Memory B cell (primary cell): ENCODE results near the gene CNTNAP2.
"Not testable (repeated sequence)": the region's sequence is repeated elsewhere in the genome, so short reads cannot be mapped to it uniquely, and the experiment has no call there.

Experiments
- ATAC-seq: fragments of 150-1000 bp; cut with Tn5 transposase; 2 replicates; pipeline ENCODE4 v1.10.0; 2021; ENCODE audit warnings: low read depth, mild to moderate bottlenecking, moderate library complexity
- DNase-seq, 2 donors: peaks; one replicate each; pipeline ENCODE4 v3.0.0; 2022; ENCODE audit warnings: low spot score in 2 of 2
- H3K27ac Mint-ChIP-seq: one replicate; pipeline ENCODE4 v1.8.0; 2022; ENCODE audit warnings: mild to moderate bottlenecking, moderate library complexity, mixed read lengths
- H3K27me3 Mint-ChIP-seq: one replicate; pipeline ENCODE4 v1.8.0; 2022; ENCODE audit warnings: mixed read lengths
- H3K36me3 Mint-ChIP-seq: one replicate; pipeline ENCODE4 v1.8.0; 2022; ENCODE audit warnings: mild to moderate bottlenecking, mixed read lengths
- H3K4me1 Mint-ChIP-seq: one replicate; pipeline ENCODE4 v1.8.0; 2022; ENCODE audit warnings: mixed read lengths
- H3K4me3 Mint-ChIP-seq: one replicate; pipeline ENCODE4 v1.8.0; 2022; ENCODE audit warnings: mild to moderate bottlenecking, moderate library complexity, mixed read lengths
- H3K9me3 Mint-ChIP-seq: one replicate; pipeline ENCODE4 v1.8.0; 2022; ENCODE audit warnings: mixed read lengths

Gene CNTNAP2

GRCh38 chr7:147089051-147089461 lies 972.5 kb downstream of the CNTNAP2 start:
- no peaks in the 10 kb centered on the region for H3K4me1 Mint-ChIP-seq
- peaks cover 1% of the 10 kb centered on the region for H3K9me3 Mint-ChIP-seq
- no peak for DNase-seq
- no peak for ATAC-seq
- H3K36me3 Mint-ChIP-seq = no peaks in the 10 kb centered on the region
- H3K27ac Mint-ChIP-seq = no peak overlapping the region
- no peak overlapping the region for H3K4me3 Mint-ChIP-seq
- H3K27me3 Mint-ChIP-seq = no peaks in the 10 kb centered on the region

DNA sequence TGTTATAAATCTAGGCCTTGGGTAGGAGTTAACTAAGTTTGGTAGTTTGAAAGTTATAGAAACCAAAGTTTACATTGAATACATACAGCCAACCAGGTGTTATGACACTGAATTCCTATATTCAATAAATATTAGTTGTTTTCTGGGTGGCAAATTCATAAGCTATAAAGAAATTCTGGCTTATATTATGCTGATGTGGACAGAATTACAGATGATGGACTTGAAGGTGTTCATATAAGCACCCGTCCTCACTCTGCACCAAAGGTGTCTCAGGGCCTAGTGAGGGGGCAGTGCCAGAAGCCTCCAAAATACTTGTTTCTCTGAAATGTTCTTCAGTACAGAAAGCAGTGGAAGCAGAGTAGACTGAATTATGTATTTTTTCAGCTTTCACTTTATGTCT lies 973.0 kb downstream of the CNTNAP2 start:
- no peak for DNase-seq
- Mint-ChIP-seq H3K4me1 (no peaks in the 10 kb centered on the region), H3K27ac (no peak overlapping the region)

DNA sequence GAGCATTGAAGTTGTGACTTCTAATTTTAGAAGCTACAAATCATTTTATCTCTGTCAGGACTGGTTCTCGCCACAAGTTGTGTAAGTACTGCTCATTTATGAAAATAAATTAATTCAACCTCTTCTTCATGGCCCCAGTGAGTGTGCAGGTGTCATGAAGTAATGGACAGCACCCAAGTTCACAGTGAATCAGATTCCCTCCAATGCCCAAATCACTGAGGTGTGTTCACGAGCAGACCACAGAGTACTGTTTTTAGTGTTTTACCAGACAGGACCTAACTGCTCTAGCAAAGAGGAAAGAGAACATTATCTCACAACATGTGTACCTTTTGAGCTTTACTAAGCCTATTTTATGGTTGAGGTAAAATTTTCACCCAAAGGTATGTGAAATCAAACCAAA lies 980.0 kb downstream of the CNTNAP2 start:
- H3K4me1 Mint-ChIP-seq = no peaks in the 10 kb centered on the region
- H3K27ac Mint-ChIP-seq = no peak overlapping the region
- DNase-seq (no peak), ATAC-seq (no peak)
- peaks cover 7% of the 10 kb centered on the region for H3K9me3 Mint-ChIP-seq
- no peak overlapping the region for H3K4me3 Mint-ChIP-seq
- H3K36me3 Mint-ChIP-seq = no peaks in the 10 kb centered on the region
- H3K27me3 Mint-ChIP-seq = no peaks in the 10 kb centered on the region

More for the DNA sequence above, 973.0 kb downstream of the CNTNAP2 start:
- no peaks in the 10 kb centered on the region for H3K36me3 Mint-ChIP-seq
- ATAC-seq = no peak
- H3K4me3 Mint-ChIP-seq = no peak overlapping the region
- H3K9me3 Mint-ChIP-seq = peaks cover 1% of the 10 kb centered on the region
- no peaks in the 10 kb centered on the region for H3K27me3 Mint-ChIP-seq

DNA sequence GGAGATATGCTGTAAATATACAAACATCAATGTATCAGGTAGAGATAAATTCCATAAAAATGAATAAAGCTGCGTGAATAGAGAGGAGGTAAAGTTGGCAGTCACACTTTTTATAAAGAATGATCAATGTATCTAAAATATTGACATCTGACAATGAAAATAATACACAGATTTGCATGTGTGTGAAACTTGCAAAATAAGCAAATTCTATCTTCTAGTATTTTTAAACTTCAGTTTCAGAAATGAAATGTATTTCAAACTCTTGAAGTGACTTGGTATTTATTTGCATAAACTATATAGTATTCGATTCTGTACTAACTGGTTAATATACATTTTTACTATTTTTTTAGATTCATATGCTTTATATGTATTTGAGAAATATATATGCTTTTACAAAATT lies 986.6 kb downstream of the CNTNAP2 start:
- H3K4me3 Mint-ChIP-seq = no peak overlapping the region
- H3K27ac Mint-ChIP-seq = no peak overlapping the region
- H3K4me1 Mint-ChIP-seq = no peaks in the 10 kb centered on the region
- H3K9me3 Mint-ChIP-seq = peaks cover 7% of the 10 kb centered on the region
- DNase-seq (no peak), ATAC-seq (no peak)
- H3K27me3 Mint-ChIP-seq = no peaks in the 10 kb centered on the region
- H3K36me3 Mint-ChIP-seq = no peaks in the 10 kb centered on the region

- Mint-ChIP-seq H3K4me1 (no peaks in the 10 kb centered on the region), H3K27ac (no peak overlapping the region), H3K4me3 (no peak overlapping the region), H3K27me3 (no peaks in the 10 kb centered on the region), H3K9me3 (peaks cover 11% of the 10 kb centered on the region), H3K36me3 (no peaks in the 10 kb centered on the region)
- DNase-seq (no peak), ATAC-seq (no peak)
These were observed 990.1 kb downstream of the CNTNAP2 start for GRCh38 chr7:147106746-147107145.

GRCh38 chr7:147114525-147114924 lies 997.9 kb downstream of the CNTNAP2 start:
- H3K4me1 Mint-ChIP-seq, H3K36me3 Mint-ChIP-seq, ATAC-seq, H3K27ac Mint-ChIP-seq, DNase-seq, H3K27me3 Mint-ChIP-seq, H3K4me3 Mint-ChIP-seq: not testable (repeated sequence)
- peaks cover 15% of the 10 kb centered on the region for H3K9me3 Mint-ChIP-seq

DNA sequence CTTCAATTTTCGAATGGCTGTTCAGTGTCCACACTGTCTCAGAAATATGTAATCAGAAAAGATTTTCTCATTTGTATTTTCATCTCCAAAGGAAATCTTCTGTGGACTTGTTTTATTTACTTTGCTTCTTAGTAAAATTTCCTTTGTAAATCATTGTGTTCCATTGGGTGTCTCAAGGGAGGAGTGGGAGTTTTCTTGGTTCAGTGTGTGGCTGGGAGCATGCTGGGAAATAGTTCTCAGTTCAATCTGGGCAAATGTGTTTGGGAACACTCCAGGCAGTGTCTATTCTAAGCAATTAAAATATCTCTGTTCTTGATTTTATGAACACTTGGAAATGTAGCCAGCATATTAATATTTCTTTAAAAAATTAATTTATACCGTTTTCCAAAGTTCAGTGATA lies 1019.8 kb downstream of the CNTNAP2 start:
- ATAC-seq = no peak
- H3K36me3 Mint-ChIP-seq = no peaks in the 10 kb centered on the region
- H3K27me3 Mint-ChIP-seq = no peaks in the 10 kb centered on the region

GRCh38 chr7:147145194-147145593 lies 1028.6 kb downstream of the CNTNAP2 start:
- DNase-seq (no peak), ATAC-seq (no peak)
- H3K27ac Mint-ChIP-seq = no peak overlapping the region
- H3K9me3 Mint-ChIP-seq = peaks cover 11% of the 10 kb centered on the region
- H3K4me3 Mint-ChIP-seq = no peak overlapping the region
- H3K4me1 Mint-ChIP-seq = no peaks in the 10 kb centered on the region
- H3K36me3 Mint-ChIP-seq = no peaks in the 10 kb centered on the region
- no peaks in the 10 kb centered on the region for H3K27me3 Mint-ChIP-seq

More for the DNA sequence above, 1019.8 kb downstream of the CNTNAP2 start:
- Mint-ChIP-seq H3K4me3 (no peak overlapping the region), H3K27ac (no peak overlapping the region), H3K4me1 (no peaks in the 10 kb centered on the region), H3K9me3 (peaks cover 2% of the 10 kb centered on the region)
- no peak for DNase-seq

DNA sequence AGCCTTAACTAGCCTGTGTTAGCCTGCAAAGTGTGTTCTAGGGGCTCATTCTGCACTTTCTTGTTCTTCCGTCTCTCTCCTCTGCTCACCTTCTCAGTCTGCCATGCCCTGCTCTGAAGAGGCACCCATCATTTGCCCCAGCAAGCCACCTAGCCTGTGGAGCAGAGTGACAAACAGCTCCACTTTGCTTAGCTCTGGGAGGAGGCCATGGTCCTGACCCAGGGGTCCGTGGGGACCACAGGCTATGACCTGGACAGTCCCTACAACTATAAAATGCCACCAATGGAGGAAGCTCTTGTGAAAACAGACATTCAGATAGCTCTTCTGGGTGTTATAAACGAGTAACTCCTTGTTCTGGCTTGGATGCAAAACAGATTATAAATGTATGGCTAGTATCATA lies 1029.6 kb downstream of the CNTNAP2 start:
- Mint-ChIP-seq H3K27me3 (no peaks in the 10 kb centered on the region), H3K4me1 (no peaks in the 10 kb centered on the region), H3K27ac (no peak overlapping the region), H3K4me3 (no peak overlapping the region), H3K36me3 (no peaks in the 10 kb centered on the region), H3K9me3 (peaks cover 10% of the 10 kb centered on the region)
- no peak for ATAC-seq
- no peak for DNase-seq

- no peaks in the 10 kb centered on the region for H3K4me1 Mint-ChIP-seq
- DNase-seq (no peak), ATAC-seq (no peak)
- no peaks in the 10 kb centered on the region for H3K27me3 Mint-ChIP-seq
- H3K9me3 Mint-ChIP-seq = peaks cover 10% of the 10 kb centered on the region
- H3K27ac Mint-ChIP-seq = no peak overlapping the region
- no peak overlapping the region for H3K4me3 Mint-ChIP-seq
- H3K36me3 Mint-ChIP-seq = no peaks in the 10 kb centered on the region
These were observed 1035.1 kb downstream of the CNTNAP2 start for GRCh38 chr7:147151661-147152060.

DNA sequence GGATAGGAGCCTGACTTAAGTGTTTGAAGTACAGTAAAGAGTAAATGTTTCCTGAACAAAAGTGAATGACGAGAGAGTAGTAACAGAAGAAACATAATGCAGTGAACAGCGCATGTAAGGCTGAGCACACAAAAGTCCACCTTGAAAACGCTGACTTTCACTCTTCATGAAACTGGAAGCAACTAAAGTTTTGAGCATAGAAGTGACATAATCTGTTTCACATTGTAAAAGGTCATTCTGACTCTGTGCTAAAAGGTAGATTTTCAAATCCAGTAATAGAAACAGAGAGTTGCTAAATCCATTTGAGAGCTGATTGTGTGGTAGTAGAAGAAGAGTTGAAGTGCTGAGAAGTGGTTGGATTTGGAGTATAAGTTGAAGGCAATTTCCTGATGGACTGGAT lies 1037.0 kb downstream of the CNTNAP2 start:
- no peaks in the 10 kb centered on the region for H3K36me3 Mint-ChIP-seq
- H3K4me1 Mint-ChIP-seq = no peaks in the 10 kb centered on the region
- ATAC-seq = no peak
- H3K9me3 Mint-ChIP-seq = peaks cover 10% of the 10 kb centered on the region
- no peak for DNase-seq
- no peak overlapping the region for H3K4me3 Mint-ChIP-seq
- H3K27me3 Mint-ChIP-seq = no peaks in the 10 kb centered on the region
- no peak overlapping the region for H3K27ac Mint-ChIP-seq

- Mint-ChIP-seq H3K27ac (no peak overlapping the region), H3K27me3 (no peaks in the 10 kb centered on the region), H3K9me3 (peaks cover 3% of the 10 kb centered on the region), H3K36me3 (no peaks in the 10 kb centered on the region), H3K4me1 (no peaks in the 10 kb centered on the region), H3K4me3 (no peak overlapping the region)
- ATAC-seq (no peak), DNase-seq (no peak)
These were observed 1044.8 kb downstream of the CNTNAP2 start for GRCh38 chr7:147161405-147161804.

- H3K36me3 Mint-ChIP-seq = no peaks in the 10 kb centered on the region
- H3K4me1 Mint-ChIP-seq = no peaks in the 10 kb centered on the region
- ATAC-seq = no peak
- no peak overlapping the region for H3K4me3 Mint-ChIP-seq
- H3K27ac Mint-ChIP-seq = no peak overlapping the region
- no peaks in the 10 kb centered on the region for H3K27me3 Mint-ChIP-seq
- no peak for DNase-seq
- peaks cover 3% of the 10 kb centered on the region for H3K9me3 Mint-ChIP-seq
These were observed 1053.9 kb downstream of the CNTNAP2 start for GRCh38 chr7:147170341-147171012.

DNA sequence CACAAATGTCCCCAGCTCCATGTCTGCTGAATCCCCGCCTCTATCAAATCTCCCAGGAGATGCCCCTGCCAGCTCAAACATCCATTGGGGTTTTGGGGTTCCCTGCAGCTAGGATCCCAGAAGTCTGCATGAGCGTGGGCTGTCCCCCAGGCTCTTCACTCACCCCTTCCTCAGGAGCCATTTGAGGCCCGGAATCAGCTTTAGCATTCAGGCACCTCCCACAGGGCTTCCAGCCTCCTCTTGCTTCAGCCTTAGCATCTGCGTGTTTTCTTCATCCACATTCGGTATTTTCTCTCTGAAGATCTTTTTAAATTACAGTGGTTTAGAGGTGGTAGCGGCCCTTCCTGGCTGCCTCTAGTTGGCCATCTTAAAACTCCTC lies 1054.4 kb downstream of the CNTNAP2 start:
- no peaks in the 10 kb centered on the region for H3K27me3 Mint-ChIP-seq
- H3K4me1 Mint-ChIP-seq = no peaks in the 10 kb centered on the region
- no peak overlapping the region for H3K27ac Mint-ChIP-seq
- ATAC-seq = no peak
- H3K4me3 Mint-ChIP-seq = no peak overlapping the region
- H3K36me3 Mint-ChIP-seq = no peaks in the 10 kb centered on the region
- H3K9me3 Mint-ChIP-seq = peaks cover 2% of the 10 kb centered on the region
- DNase-seq = no peak

DNA sequence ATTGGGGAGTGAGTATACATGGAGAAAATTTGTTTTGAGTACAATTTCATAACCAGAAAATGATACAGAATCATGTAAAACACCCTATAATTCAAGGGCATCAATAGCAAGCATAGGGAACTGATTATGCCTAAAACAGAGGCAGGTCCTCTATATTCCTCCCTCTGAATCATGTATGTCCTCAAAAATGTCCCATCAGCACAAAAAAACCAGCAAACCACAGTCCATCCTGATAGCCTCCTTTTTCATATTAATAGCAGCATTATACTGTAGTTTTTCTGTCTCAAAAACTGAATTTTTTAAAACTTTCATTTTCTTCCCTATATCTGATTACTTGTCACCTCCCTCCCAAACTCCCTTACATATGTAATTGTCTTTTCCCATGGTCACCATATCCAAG lies 1057.3 kb downstream of the CNTNAP2 start:
- ATAC-seq = no peak
- Mint-ChIP-seq H3K4me1 (no peaks in the 10 kb centered on the region), H3K27ac (no peak overlapping the region), H3K36me3 (no peaks in the 10 kb centered on the region), H3K4me3 (no peak overlapping the region), H3K27me3 (no peaks in the 10 kb centered on the region), H3K9me3 (no peaks in the 10 kb centered on the region)
- DNase-seq = no peak
